GM18907 (cell line): ENCODE measurements around the gene ZNF507.
"Not testable (repeated sequence)": the region's sequence is repeated elsewhere in the genome, so short reads cannot be mapped to it uniquely, and the experiment has no call there.

Source experiments
- ATAC-seq: cut with Tn5 transposase; IDR thresholded peaks from one replicate; pipeline ENCODE4 v1.9.1; 2021; ENCODE audit warnings: mild to moderate bottlenecking, moderate library complexity; ENCODE audit not compliant: unreplicated experiment

Gene ZNF507

GRCh38 chr19:32406161-32407003 is 61.0 kb downstream of the ZNF507 start:
- ATAC-seq = no peak

GRCh38 chr19:32407004-32407992 is 61.9 kb downstream of the ZNF507 start:
- no peak for ATAC-seq

DNA sequence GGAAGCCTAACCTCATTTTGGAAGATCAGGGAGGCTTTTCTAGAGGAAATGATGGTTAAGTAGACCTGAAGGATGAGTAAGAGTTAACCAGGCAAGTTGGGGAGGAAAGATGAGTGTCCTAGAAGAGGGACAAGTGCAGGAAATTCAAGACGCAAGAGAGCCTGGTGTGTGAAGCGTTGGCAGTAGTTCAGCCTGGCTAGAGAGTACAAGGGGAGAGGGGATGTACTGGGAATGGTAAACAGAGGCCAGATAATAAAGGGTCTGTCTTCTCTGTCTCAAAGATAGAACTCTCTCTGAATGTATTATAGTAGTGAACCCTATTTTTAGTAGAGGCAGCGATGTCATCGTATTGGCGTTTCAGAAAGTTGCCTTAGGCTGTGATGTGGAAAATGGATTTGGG is 69.8 kb downstream of the ZNF507 start:
- ATAC-seq = no peak

DNA sequence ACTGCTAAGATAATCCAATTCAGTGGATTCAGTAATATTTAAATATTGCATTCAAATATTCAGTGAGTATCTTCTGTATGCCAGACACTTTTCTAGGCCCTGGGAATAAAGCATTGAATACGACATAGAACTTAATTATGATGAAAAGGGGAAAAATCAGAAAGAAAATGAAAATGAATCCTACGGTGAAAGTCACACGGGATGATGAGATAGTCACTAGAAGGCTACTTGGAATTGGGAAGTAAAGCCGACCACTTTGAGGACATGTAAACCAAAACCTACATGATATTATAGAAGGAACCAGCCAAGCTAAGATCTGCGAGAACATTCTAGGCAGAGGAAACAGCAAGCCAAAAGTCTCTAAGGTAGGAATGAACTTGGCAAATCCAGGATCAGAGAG is 70.3 kb downstream of the ZNF507 start:
- no peak for ATAC-seq

- no peak for ATAC-seq
Observed at GRCh38 chr19:32416749-32417456, 71.5 kb downstream of the ZNF507 start.

- no peak for ATAC-seq
Observed at GRCh38 chr19:32418155-32418554, 72.7 kb downstream of the ZNF507 start.

DNA sequence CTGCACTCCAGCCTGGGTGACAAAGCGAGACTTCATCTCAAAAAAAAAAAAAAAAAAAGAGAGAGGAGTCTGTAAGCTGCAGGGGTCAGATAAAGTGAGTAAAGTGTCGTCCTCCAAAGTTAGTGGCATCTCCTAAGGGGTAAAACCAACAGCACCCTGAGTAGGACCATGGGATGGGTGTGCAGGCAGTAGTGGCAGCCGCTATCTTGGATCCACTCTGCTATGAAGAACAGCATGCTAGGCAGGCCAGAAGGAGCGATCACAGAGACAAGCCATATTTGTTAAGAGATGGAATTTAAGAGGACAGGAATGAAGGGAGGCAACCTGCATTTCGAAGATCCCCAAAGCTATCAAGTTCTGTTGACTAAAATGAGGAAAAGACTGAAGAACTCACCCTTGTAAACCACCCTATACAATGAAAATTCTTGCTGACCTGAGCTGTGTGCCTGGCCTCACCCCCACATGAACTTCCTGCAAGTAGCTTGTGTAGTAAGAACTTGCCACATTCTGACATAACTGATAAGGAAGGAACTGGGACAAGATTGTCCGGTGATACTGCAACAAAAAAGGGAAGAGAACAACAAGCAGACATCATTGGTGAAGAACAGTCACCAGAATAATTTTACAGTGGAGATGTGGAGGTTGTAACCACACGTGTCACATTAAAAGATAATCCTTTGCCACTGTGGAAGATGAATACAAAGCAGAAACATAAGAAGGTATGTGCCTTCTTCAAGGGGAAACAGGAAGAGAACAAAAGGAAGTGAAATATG is 76.4 kb downstream of the ZNF507 start:
- no peak for ATAC-seq

- ATAC-seq = no peak
Observed at GRCh38 chr19:32422435-32422834, 77.0 kb downstream of the ZNF507 start.

- ATAC-seq = not testable (repeated sequence)
Observed at GRCh38 chr19:32423944-32424343, 78.5 kb downstream of the ZNF507 start.

GRCh38 chr19:32427536-32427935 is 82.1 kb downstream of the ZNF507 start:
- ATAC-seq = no peak

GRCh38 chr19:32436692-32437091 is 91.3 kb downstream of the ZNF507 start:
- no peak for ATAC-seq

DNA sequence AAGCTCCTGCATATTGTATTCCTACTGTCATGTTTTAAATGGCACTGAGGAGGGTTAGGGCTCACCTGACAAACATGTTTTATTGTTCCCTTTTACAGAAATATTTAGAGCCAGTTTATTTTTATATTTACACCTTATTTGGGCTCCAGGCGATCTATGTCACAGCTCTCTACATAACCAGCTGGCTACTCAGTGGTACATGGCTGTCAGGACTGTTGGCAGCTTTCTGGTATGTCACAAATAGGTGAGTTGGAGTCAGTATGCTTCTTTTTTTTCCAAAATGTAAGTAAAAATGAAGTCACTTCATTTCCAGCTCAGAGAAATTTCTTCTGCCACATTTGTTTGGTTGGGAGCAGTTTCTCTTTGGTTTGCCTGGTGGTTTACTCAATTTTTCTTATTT is 91.7 kb downstream of the ZNF507 start:
- no peak for ATAC-seq
